ENCODE measurements around the gene SH3BGRL.

DNA sequence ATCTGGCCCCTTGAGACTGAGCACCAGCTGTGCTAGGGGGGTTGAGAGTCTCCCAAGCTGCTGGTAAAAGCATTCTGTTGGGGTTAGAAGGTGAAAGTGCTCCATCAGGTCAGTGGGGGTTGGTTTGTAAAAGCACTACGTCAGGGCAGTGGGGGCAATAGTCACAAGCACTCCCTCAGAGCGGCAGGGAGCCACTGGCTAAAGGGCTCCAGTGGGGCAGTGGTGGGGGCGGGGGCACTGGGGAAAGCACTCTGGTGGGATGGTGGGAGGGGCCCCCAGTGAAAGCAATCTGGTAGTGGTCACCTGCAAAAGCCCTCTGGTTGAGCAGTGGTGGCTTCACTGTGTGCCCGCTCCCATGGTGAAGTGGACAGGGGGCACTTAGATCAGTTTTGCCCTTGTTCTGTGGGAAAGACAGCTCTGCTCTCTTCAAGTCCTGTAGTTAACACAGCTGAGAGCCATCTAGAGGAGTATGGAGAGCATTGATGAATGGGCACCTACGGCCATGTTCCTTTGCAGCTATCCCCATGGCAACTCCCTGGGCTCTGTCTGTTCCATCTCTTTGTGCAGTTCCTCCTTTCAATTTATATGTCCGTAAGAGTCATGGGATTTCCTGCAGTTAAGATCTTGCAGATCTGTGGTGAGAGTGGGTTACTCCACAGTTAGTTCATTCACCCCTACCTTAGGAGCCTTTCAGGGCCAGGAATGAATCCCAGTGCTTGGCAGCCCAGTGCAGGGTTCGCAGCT lies 106.4 kb downstream of the SH3BGRL start:
- TF ChIP-seq POLR2A (IDR thresholded peaks at IDR 0.05): no peak
- TF ChIP-seq, protein P1, sequence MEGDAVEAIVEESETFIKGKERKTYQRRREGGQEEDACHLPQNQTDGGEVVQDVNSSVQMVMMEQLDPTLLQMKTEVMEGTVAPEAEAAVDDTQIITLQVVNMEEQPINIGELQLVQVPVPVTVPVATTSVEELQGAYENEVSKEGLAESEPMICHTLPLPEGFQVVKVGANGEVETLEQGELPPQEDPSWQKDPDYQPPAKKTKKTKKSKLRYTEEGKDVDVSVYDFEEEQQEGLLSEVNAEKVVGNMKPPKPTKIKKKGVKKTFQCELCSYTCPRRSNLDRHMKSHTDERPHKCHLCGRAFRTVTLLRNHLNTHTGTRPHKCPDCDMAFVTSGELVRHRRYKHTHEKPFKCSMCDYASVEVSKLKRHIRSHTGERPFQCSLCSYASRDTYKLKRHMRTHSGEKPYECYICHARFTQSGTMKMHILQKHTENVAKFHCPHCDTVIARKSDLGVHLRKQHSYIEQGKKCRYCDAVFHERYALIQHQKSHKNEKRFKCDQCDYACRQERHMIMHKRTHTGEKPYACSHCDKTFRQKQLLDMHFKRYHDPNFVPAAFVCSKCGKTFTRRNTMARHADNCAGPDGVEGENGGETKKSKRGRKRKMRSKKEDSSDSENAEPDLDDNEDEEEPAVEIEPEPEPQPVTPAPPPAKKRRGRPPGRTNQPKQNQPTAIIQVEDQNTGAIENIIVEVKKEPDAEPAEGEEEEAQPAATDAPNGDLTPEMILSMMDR (IDR thresholded peaks at IDR 0.05): no peak
